GM19455 (cell line): Measurements from ENCODE around the gene SLC6A13.

ENCODE experiments used
- ATAC-seq: cut with Tn5 transposase; IDR thresholded peaks from one replicate; pipeline ENCODE4 v1.9.1; 2021; ENCODE audit not compliant: unreplicated experiment

Gene SLC6A13

DNA sequence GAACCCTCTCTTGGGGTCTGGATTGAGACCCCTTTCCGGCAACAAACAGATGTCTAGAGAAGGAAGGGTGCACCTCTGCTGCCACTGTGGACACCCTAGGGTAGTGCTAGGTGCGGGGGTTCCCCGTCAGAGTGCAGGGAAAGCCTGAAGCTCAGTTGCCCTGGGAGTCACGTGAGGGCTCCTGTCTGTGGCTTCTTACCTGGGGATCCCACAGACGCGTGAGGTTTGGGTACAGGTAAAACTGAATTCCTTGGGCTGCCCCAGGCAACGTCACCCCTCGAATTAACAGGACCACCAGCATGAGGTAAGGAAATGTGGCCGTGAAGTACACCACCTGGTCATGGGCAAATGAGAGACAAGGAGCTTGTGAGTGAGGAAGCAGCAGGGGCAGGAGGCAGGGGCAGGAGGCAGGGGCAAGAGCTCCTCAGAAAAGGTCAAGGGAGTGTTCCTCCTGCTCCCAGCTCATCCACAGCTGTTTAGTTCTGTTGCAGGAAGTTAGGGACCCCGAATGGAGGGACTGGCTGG, 27.7 kb downstream of the SLC6A13 start:
- ATAC-seq, result no peak

DNA sequence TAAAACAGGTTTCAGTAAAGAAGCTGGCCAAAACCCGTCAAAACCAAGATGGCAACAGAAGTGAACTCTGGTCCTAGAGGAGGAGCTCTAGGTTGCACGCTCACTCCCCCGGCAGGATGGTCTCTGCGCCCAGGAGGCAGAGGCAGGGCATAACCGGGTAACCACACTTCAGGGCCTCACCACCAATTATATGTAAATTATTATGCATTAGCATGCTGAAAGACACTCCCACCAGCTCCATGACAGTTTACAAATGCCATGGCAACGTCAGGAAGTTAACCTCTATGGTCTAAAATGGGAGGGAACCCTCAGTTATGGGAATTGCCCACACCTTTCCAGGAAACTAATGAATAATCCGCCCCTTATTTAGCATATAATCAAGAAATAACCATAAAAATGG, 28.6 kb downstream of the SLC6A13 start:
- no peak for ATAC-seq

DNA sequence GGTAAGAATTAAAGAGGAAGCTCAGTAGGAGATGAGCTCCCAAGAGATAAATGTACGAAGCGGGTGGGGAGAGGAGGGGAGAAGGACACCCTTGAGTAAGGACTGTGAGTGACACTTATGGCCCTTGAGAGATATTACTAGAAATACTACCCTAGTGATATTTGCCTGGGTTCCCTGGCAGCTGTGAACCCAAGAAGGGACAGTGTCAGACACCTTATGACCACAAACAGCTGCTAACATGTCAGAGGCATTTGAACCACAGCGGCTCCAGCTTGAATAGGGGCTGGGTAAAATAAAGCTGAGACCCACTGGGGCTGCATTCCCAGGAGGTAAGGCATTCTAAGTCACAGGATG, 29.0 kb downstream of the SLC6A13 start:
- ATAC-seq, result no peak

DNA sequence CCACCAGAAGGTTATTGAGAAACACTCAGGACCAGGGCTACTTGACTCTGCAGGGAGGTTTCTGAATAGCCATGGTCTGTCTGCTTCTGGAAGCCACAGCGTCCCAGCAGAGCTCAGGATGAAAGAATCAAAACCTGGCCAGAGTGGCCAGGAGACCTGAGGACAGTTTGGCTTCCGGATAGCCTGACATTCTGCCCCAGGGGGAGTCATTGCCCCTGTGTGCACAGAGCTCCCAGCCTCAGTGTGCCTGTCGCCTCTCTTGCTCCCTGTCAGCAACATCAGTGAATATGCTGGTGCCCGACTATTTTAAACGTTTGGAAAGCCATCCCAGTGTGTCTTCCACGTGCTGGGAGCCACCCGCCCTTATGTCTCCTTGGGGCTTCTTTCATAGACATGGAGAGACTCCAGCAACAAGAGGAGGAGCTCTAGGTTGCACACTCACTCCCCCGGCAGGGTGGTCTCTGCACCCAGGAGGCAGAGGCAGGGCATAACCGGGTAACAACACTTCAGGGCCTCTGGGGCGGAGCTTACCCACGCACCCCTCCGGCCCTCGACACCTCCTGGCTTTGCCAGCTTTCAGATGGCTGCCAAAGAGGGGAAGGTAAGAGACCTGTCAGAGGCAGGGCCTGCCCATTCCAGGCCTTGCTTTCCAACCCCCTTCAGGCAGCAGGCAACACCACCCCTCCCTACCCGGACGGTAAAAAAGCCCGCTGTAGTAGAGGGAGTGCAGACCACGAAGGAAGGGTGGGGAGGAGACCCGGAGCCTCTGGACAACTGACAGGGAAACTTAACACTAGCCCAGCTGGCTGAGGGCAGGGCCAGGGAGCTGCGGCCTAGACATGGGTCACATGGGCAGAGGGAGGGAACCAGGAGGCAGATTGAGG, 29.7 kb downstream of the SLC6A13 start:
- ATAC-seq, result no peak

GRCh38 chr12:230925-231671, 31.5 kb downstream of the SLC6A13 start:
- no peak for ATAC-seq

DNA sequence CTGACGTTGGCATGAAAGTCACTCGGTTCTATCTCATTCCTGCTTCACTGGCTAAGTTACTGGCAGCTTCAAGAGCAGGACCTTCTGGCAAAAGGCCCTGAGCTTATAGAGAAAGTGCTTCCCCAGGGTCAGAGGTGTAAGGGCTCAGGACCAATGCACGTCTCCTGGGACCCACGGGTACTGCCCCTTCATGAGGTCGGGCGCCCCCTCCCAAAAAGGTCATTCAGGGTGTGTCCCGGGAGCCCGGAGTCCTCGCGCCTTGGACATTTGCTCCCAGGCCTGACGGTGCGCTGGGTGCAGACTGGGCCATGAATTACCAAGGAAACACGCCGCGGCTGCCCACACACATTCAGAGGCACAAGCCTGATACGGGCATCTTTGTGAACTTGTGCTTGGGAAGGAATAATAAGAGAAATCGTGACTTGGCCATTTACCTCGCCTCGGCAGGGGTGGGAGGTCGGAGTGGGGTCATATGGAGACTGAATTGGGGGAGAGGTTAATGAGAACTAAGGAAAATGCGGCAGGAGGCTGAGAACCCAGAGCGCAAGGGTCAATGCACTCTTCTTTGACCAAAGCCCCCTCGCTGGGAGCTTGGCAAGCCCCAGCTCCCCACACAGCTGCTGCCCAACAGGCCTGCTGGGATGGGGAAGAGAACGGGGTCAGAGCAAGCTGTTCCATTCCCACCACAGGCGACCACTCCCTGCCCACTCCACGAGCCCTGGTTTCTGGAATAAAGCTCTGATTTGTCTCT, 33.0 kb downstream of the SLC6A13 start:
- ATAC-seq, result no peak

DNA sequence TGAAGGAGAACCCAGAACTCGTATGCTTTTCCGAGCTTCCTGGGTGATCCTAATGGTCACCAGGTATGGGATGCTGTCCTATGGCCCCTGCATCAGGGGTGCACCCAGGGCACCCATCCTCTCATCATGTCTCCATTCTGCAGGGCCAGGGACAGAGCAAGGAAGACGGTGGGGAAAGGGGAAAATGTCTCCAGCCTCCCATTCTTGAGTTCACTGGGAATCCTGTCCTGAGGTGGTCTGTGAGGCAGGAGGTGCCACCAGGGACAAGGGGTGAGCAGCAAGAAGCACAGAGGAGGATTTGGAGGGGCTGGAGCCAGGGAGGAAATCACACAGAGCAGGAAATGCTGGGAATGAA, 33.8 kb downstream of the SLC6A13 start:
- no peak for ATAC-seq

DNA sequence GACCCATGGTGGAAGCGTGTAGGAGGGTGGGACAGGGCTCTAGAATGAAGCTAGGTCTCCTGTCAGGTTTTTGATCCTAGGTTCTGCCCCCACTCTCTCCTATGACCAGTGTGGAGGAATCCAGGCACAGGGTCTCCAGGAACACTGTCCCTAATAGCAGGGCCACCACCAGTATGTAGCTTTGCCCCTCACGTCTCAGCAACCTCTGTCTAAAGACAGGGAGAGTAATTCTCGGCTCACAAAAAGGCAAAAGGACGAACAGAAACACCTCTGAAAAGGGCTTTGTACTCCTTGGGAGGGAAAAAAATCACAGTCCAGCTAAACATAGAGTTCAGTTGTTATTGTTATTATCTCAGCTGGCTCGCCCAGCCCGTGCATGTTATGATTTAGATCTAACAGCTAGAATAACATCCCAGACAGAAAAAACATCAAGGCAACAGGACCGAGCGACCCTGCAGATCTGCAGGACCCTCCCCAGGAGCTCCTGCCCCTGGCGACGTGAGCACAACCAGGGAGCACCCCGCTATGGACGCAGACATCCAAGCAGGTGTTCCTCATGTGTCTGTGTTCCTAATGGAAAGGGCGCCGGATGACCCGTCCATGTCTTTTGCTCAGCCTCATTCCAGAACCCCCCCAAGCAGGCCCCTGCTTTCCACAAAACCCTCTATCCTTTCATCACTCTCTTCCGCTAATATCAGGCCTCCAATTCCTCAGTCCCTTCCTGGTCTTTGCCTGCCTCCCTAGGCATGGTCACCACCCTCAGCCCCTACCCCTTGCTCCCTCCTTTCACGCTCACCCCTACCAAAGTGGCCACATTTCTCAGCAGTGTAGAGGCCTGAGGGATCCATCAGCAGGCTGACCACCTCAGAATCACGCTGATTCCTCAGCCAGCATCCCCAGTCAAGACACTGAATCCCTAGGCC, 34.5 kb downstream of the SLC6A13 start:
- no peak for ATAC-seq

DNA sequence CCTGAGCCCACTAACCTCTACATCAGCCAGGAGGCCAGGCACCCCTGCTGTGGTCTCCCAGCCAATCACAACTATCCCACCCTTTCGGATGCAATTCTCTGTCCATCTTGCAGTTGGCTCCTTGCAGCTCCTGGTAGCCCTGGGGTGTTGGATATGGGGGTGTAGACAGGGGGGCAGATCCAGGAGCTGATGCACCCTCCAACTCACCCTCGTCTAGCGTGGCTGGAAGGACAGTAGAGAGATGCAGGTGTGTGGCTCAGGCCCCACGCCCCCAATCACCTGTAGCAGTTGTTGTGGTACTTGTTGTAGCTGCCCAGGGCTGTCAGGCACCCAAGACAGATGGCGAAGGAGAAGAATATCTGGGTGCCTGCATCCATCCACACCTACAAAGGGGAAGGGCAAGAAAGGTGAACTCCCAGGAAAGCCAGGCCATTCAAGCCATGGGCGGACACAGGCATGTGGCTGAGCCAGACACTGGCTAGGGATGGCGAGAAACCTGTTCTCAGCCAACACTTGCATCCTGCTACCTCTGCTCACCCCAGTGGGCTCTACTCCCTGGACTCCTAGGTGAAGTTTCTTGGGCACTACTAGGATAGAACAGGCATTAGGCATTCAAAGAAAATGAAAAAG, 35.2 kb downstream of the SLC6A13 start:
- no peak for ATAC-seq

- ATAC-seq, result no peak
Observed at GRCh38 chr12:226401-226800, 36.2 kb downstream of the SLC6A13 start.

DNA sequence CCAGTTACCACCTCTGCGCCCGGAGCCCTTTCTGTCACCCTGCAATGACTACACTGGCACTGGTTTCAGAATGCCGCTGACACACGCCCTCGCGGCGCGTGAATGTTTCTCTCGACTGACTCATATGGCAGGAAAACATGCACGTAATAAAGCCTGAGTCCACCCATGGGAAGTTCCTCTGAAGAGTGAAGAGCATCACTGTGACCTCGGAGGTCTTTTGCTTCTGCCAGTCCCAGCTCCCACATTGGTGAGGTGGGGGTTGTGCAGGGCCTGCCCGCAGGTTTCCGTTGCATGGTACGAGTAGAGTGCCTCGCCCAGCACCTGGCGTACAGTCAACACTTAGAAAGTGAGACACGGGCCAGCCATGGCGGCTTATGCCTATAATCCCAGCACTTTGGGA, 37.6 kb downstream of the SLC6A13 start:
- no peak for ATAC-seq

DNA sequence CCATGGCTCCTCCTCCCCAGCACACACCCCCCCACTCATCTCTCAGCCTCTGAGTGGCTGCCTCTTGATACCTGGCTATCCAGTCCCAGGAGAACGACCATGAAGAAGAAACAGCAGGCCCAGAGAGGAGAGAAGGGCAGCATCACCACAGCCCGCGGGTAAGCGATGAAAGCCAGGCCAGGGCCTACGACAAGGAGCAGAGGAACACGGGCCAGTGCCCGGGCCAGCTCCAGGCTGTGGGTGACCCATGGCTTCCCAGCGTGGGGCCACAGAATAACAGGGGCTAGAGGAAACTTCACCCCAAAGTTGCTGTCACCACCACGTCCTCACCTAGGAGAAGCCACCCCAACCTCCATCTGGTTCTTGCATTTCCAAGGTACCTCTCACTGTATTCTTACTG, 38.3 kb downstream of the SLC6A13 start:
- no peak for ATAC-seq

DNA sequence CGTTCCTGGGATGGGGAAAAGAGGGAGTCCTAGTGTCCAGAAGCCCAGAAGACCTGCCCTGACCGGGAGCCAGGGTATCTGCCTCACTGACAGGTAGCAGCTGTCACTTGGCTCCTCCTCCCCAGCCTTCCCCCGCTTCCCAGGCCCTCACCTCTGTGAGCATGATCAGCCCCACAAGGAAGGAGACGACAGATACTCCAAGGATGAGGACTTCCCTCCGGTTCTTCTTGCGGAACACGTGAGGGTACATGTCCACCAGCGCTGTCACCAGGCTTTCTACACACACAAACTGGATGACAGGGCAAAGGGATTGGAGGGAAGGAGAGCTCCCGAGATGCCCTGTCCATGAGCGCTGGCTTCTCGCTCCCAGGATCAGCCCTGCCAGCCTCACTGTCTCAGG, 38.8 kb downstream of the SLC6A13 start:
- no peak for ATAC-seq

DNA sequence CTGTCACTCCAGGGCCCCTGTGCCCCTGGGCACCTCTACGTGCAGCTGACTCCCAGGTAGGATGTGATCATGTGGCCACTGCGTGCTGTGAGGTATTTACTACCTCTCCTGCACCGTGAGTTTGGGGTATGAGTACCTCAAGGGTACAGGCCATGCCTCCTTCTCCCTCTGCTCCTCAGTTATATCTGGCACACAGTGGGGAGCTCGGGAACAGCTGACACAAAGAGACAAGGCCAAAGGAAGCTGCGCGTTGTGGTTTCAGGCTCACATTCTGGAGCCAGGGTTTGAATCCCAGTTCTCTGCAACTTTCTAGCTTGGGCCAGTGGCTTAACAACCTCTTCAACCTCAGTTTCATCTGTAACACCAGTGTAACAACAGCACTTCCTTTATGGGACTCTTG, 40.9 kb downstream of the SLC6A13 start:
- no peak for ATAC-seq

DNA sequence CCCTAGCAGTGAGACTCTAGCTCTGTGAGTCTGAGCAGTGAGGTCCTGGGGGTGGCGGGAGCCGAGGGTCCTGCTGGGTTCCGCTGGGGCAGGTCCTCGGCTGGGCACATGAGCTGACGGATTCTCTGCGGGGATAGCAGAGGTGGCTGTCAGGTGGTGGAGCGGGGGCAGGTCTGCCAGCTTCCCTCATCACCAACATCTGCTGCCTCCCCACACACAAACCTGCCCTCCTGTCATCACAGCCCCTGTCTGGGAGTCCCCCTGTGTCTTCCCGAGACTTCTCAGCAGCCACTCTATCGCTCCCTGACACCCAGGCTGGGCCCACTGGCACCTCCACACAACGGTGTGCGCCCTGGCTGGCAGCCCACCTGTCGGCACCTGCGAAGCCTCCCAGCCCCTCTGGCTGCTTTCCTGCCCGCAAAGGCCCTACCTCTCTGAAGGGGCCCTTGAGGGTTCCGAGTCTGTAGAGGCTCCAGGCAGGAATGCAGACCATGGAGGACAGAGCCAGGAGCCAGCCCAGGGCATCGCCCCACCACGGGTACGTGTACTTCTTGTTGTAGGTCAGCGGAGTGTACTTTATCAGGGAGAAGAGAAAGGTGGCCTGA, 41.6 kb downstream of the SLC6A13 start:
- no peak for ATAC-seq

DNA sequence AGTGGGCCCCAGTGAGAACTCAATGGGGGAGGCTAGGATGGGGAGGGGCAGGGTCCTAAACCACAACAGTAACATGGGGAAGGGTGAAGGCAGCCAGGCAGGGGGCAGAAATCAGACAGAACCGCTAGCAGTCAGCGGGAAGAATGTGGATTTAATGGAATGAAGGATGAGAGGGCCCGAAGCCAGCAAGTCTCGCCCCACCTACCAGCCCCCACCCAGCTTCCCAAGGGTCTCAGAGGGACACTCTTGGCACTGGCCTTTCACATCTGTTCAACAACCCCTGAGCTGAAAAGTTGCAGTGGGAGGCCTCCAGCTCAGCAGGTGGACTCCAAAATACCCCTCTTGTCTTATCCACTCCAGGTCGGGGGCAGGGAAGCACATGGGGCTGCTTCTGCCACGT, 42.1 kb downstream of the SLC6A13 start:
- ATAC-seq, result no peak

GRCh38 chr12:219891-220352, 42.7 kb downstream of the SLC6A13 start:
- no peak for ATAC-seq

DNA sequence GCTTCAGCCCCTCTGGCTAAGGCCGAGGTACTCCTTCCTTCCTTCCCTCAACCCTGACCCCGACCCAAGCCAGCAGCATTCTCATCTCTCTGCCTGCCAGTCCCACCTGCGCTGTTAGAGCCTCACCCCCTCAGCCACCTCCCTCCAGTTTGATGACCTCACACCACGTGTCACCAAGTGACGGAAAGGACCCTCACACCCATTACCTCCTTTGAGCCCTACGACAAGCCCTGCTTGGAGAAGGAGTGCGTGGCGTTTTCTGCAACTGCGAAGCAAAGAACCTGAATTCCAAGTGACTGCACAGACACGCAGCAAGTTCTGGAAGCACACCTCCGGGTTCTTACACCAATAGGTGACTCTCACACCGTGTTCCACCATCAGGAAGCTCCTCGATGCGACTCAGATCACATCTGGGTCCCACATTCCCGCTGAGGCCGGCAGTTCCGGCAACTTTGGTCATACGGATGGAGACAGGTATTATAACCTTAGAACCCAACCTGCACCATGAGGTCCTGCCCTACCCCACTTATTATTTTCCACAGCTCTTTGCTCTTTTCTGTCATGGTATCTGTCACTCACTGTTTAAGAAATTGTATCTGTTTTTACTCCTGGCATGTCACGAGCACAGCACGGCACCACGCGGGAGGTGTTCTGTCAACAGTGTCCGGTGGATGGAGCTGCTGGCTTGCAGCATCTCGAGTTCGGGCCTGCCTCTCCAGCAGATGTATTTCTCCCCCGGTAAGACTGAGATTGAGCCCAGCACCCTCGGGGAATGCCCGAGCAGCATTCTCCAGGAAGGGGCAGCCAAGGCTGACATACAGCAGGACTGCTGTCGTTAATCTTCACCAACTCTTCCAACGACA, 43.7 kb downstream of the SLC6A13 start:
- no peak for ATAC-seq

DNA sequence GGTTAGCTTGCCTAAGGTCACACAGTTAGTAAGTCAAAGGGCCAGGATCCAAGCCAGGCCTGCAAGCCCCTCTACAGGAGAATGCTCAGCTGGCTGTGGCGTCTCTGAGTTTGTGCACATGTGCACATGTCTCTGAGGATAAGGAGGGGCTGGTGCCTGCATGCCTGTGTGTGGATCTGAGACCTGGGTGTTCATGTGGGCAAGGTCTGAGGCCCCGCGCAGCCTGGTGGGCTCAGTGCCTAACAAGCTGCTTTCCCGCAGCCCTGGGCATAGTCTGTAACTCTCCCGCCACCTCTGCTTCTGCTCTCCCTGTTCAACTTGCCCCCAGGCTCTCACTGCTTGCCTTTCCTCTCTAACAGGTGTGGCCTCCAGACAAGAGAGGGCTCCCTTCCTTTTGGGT, 44.4 kb downstream of the SLC6A13 start:
- ATAC-seq, result no peak
